GM10266 (cell line): ENCODE results near the gene RPH3AL.
"Not testable (repeated sequence)": the region's sequence is repeated elsewhere in the genome, so short reads cannot be mapped to it uniquely, and the experiment has no call there.

Source experiments
- DNase-seq: peaks from one replicate; pipeline ENCODE4 v3.0.0; 2012; ENCODE audit errors: extremely low spot score
- CTCF ChIP-seq: IDR thresholded peaks from 2 replicates; pipeline ENCODE4 v1.5.1; 2012; ENCODE audit warnings: mild to moderate bottlenecking, low read depth; ENCODE audit not compliant: control insufficient read depth, insufficient read depth; ENCODE audit errors: missing control alignments

Gene RPH3AL

GRCh38 chr17:320139-320538, 32.5 kb downstream of the RPH3AL start:
- DNase-seq, result no peak
- no peak for TF ChIP-seq CTCF

- no peak for DNase-seq
- no peak for TF ChIP-seq CTCF
Measured at GRCh38 chr17:319266-319665, 33.3 kb downstream of the RPH3AL start.

GRCh38 chr17:317070-317469, 35.5 kb downstream of the RPH3AL start:
- DNase-seq, result not testable (repeated sequence)

GRCh38 chr17:315399-315798, 37.2 kb downstream of the RPH3AL start:
- DNase-seq, result not testable (repeated sequence)

- not testable (repeated sequence) for DNase-seq
Measured at GRCh38 chr17:314614-314944, 38.0 kb downstream of the RPH3AL start.

- DNase-seq, result no peak
- no peak for TF ChIP-seq CTCF
Measured at GRCh38 chr17:313911-314613, 38.5 kb downstream of the RPH3AL start.

- no peak for TF ChIP-seq CTCF
- DNase-seq, result no peak
Measured at GRCh38 chr17:313231-313630, 39.4 kb downstream of the RPH3AL start.

GRCh38 chr17:312476-313148, 40.0 kb downstream of the RPH3AL start:
- no peak for DNase-seq
- TF ChIP-seq CTCF, result no peak

GRCh38 chr17:311119-311782, 41.4 kb downstream of the RPH3AL start:
- DNase-seq, result no peak

More at GRCh38 chr17:311119-311782, 41.4 kb downstream of the RPH3AL start:
- TF ChIP-seq CTCF, result no peak
